SJCRH30 (cell line): ENCODE results near the gene IQCC. TPM values are rescaled to one million over a fixed set of nuclear protein-coding genes. Genes with fewer than 3 reads are reported as not detected.

Experiments used
- DNase-seq, 2 experiments: peaks; one replicate each; pipeline ENCODE4 v3.0.0-alpha.2; 2015 to 2020
- H3K27ac ChIP-seq: fragments of 250-450 bp; sonication (Bioruptor Pico); 2 replicates; pipeline ENCODE4 v1.5.1; 2020; ENCODE audit warnings: mild to moderate bottlenecking, moderate library complexity
- H3K27me3 ChIP-seq: fragments of 250-450 bp; sonication (Bioruptor Pico); 2 replicates; pipeline ENCODE4 v1.5.1; 2020; ENCODE audit warnings: mild to moderate bottlenecking, moderate library complexity
- H3K36me3 ChIP-seq: fragments of 250-450 bp; sonication (Bioruptor Pico); 2 replicates; pipeline ENCODE4 v1.5.1; 2020; ENCODE audit warnings: mild to moderate bottlenecking, moderate library complexity
- H3K4me1 ChIP-seq: fragments of 250-450 bp; sonication (Bioruptor Pico); 2 replicates; pipeline ENCODE4 v1.5.1; 2020; ENCODE audit warnings: mild to moderate bottlenecking, moderate library complexity
- H3K4me3 ChIP-seq: fragments of 250-450 bp; sonication (Bioruptor Pico); 2 replicates; pipeline ENCODE4 v1.5.1; 2020; ENCODE audit warnings: mild to moderate bottlenecking, moderate library complexity
- H3K9me3 ChIP-seq: fragments of 250-450 bp; sonication (Bioruptor Pico); replicated peaks from 2 replicates; pipeline ENCODE4 v1.5.1; 2020; ENCODE audit warnings: mild to moderate bottlenecking, moderate library complexity
- total RNA-seq: library from RNA; depleted of rRNA; stranded (reverse); fragments of >200 nt; shearing (Covaris generic); gene quantifications from 2 replicates; pipeline ENCODE4 v1.2.3, GENCODE V29; 2014; rRNA removed

IQCC gene
- total RNA-seq, 1 experiment from 2014 or later = 5.6 TPM

DNA sequence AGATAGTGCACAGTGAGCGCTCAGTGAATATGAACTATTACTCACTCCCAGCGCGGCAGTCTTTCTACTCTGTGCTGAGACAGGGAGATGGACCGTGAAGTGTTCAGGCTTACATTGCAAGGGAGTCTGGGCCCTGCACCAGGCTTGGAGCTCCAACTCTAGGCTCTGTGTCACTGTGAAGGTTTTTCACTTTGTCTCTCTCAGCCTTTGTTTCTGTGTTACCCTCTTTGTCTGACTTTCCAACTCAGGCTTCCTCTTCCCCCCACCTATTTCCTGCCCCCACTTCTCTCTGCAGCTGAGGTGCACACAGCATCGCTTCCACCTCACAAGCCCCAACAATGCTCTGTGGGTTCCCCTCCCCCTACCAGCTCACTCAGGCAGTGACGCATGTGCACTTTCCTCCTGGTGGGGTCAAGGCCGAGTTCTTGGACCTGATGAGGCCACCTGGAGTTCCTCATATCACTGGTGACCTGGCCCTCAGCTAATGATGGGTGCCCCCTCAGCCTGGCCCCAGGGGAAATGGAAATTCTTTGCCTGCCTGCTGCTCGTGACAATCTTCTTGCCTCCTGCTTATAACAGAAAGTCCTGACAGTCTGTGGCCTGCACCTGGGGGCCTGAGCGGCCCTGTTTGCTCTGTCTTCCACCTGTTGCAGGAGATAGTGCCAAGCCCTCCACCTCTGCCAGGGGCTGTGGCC, 44.5 kb downstream of the IQCC start:
- Histone ChIP-seq H3K9me3 (no peaks in the 10 kb centered on the region), H3K27ac (no peak overlapping the region), H3K36me3 (no peaks in the 10 kb centered on the region), H3K27me3 (peaks cover 9% of the 10 kb centered on the region; the same call in 1 of the 2 replicates), H3K4me1 (peaks cover 21% of the 10 kb centered on the region), H3K4me3 (no peak overlapping the region)
- no peak for DNase-seq

DNA sequence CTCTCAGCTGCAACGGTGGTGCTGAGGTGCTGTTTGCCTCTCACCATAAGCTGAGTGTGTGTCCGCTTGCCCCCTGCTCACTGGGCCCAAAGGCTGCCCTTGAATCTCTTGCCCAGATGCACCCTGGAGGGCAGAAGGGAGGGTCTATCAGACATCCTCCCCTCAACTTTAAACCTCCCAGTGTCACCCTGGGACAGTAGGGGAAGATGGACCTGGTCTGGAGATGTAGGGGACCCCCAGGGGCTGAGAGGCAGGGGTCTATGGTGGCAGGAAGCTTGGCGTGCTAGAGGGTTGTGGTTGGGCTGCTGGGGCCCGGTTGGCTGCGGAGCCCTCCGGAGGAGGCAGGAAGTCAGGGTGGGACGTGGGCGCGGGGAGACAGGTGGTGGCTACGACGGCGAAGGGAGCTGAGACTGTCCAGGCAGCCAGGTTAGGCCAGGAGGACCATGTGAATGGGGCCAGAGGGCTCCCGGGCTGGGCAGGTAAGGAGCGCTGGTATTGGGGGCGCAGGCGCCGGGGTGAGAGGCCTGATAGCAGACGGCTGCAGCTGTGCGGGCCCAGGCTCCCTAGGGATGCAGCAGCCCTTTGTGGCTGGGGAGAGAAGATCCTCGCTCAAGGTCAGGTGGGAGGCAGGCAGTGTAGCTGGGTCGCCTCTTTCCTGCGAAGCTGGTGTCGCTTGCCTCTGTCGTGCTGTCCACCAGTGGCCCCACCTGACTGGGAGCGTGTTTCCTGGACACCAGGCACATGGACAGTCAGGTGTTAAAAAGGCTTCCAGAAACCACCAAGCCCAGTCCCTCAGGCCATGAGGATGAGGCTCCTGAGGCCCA, 45.6 kb downstream of the IQCC start, which contains the start of gene LCK:
LCK (plus strand) TSS at position 373 of the 824 bp plus-strand sequence. CDS start 23,065 bp downstream, outside the sequence.
- Histone ChIP-seq H3K4me1 (peaks cover 21% of the 10 kb centered on the region), H3K9me3 (no peaks in the 10 kb centered on the region), H3K27ac (no peak within 1 kb of the TSS), H3K27me3 (peaks cover 13% of the 10 kb centered on the region; the same call in 1 of the 2 replicates), H3K4me3 (no peak within 1 kb of the TSS), H3K36me3 (no peaks in the 10 kb centered on the region)
- DNase-seq = peak; percentile 39 to 54

DNA sequence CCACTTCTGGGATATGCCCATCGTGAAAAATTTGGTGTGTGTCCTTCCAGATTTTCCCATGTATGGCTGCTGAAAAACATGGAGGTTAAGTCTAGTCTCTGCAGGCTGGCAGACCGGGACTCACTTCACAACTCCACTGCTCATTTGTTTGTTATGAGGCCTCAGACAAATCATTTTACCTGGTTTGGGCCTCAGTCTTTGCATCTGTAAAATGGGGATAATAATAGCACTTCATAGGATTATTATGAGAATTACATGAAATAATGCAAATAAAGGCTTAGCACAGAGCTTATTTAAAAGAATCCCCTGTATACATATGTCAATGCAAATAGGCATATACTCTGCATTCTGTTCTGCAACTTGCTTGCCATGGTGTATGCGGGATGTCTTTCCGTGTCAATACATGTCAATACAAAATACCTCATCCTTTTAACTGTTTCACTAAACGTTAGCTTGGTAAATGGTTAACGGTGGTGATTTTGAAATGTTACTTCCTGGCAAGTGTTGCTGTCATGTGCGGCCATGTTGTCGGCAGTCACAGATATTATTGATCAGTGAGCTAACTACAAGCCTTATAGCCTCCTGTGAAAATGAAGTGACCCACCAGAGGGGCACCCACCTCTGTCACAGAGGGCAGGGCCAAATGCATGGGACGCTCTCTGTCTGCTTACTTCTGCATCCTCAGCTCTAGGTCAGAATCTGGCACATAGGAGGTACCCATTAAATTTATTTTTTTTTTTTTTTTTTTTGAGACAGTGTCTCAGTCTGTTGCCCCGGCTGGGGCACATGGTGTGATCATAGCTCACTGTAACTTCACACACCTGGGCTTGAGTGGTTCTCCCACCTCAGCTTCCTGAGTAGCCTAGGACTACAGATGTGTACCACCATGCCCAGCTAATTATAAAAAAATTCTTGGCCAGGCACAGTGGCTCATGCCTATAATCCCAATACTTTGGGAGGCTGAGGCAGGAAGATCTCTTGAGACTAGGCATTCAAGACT, 49.9 kb downstream of the IQCC start:
- H3K27me3 ChIP-seq = peaks cover 10% of the 10 kb centered on the region; the same call in 1 of the 2 replicates
- H3K4me1 ChIP-seq = peaks cover 9% of the 10 kb centered on the region
- DNase-seq = no peak
- H3K36me3 ChIP-seq = no peaks in the 10 kb centered on the region
- no peak overlapping the region for H3K27ac ChIP-seq
- H3K4me3 ChIP-seq = no peak overlapping the region
- no peaks in the 10 kb centered on the region for H3K9me3 ChIP-seq

DNA sequence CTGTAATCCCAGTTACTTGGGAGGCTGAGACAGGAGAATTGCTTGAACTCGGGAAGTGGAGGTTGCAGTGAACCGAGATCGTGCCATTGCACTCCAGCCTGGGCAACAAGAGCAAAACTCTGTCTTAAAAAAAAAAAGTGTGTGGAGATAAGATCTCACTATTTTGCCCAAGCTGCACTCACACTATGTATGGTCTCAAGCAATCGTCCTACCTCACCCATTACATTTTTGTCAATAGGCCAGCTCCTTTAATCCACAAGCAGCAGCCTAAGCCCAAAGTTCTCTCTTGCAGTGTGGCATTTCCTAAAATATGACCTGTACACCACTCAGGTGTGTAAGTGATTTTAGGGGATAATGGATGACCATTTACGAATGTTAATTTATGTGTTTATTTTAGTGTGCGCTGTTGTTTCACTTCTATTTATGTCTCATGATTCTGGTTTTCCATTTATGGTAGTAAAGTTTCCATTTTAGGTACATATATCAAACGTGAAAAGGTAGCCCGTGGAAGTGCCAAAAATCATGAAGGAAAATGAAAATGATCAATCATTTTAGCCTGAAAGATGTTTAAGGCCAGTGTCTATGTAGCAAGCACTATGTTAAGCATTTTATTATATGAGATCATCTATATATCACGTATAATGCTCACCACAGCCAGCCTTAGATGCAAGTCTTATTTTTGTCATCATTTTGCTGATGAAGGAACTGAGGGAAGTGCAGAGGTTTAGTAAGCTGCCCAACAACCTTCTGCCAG, 51.2 kb downstream of the IQCC start:
- Histone ChIP-seq H3K4me1 (peaks cover under 1% of the 10 kb centered on the region), H3K4me3 (no peak overlapping the region), H3K27me3 (peaks cover 3% of the 10 kb centered on the region; the same call in 1 of the 2 replicates), H3K36me3 (no peaks in the 10 kb centered on the region), H3K27ac (no peak overlapping the region), H3K9me3 (no peaks in the 10 kb centered on the region)
- no peak for DNase-seq

DNA sequence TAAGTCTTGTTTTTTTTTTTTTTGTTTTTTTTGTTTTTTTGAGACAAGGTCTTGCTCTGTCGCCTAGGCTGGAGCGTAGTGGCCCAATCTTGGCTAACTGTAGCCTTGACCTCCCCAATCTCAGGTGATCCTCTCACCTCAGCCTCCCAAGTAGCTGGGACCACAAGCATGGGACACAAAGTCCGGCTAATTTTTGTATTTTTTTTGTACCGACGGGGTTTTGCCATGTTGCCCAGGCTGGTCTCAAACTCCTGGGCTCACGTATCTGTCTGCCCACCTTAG, 51.7 kb downstream of the IQCC start:
- no peak for DNase-seq
- no peaks in the 10 kb centered on the region for H3K9me3 ChIP-seq
- H3K27me3 ChIP-seq = peaks cover 3% of the 10 kb centered on the region; the same call in 1 of the 2 replicates
- no peaks in the 10 kb centered on the region for H3K4me1 ChIP-seq
- no peaks in the 10 kb centered on the region for H3K36me3 ChIP-seq
- H3K27ac ChIP-seq = no peak overlapping the region
- H3K4me3 ChIP-seq = no peak overlapping the region

Other genes starting within 250 kb of the IQCC start
- 128 and 138 TPM in 2 replicates for gene KHDRBS1, start 191.8 kb upstream of the IQCC start, total RNA-seq
- gene TMEM39B, start 132.7 kb upstream of the IQCC start, total RNA-seq = 11.1 and 11.6 TPM in 2 replicates
- gene KPNA6, start 97.6 kb upstream of the IQCC start, total RNA-seq = 55.1 and 56.4 TPM in 2 replicates
- gene TXLNA, start 26.0 kb upstream of the IQCC start, total RNA-seq = 82.6 and 83.5 TPM in 2 replicates
- 8.8 and 11.3 TPM in 2 replicates for gene CCDC28B, start 5.1 kb upstream of the IQCC start, total RNA-seq
- not detected in 2 replicates for gene DCDC2B, start 3.4 kb downstream of the IQCC start, total RNA-seq
- 8.7 and 9.9 TPM in 2 replicates for gene TMEM234, start 16.7 kb downstream of the IQCC start, total RNA-seq
- 290 and 295 TPM in 2 replicates for gene EIF3I, start 16.7 kb downstream of the IQCC start, total RNA-seq
- not detected in 2 replicates for gene FAM167B, start 41.6 kb downstream of the IQCC start, total RNA-seq
- gene LCK, start 45.6 kb downstream of the IQCC start, total RNA-seq = 0.43 TPM in 1 of 2 replicates, not detected in the other
- 156 and 160 TPM in 2 replicates for gene HDAC1, start 86.4 kb downstream of the IQCC start, total RNA-seq
- 207 and 208 TPM in 2 replicates for gene MARCKSL1, start 130.6 kb downstream of the IQCC start, total RNA-seq
- gene FAM229A, start 156.8 kb downstream of the IQCC start, total RNA-seq = 2.1 and 4.2 TPM in 2 replicates
- 1.0 and 1.2 TPM in 2 replicates for gene TSSK3, start 156.9 kb downstream of the IQCC start, total RNA-seq
- gene BSDC1, start 188.8 kb downstream of the IQCC start, total RNA-seq = 49.4 and 54.5 TPM in 2 replicates